ENCODE measurements around the gene TBXA2R.
A peak's percentile ranks its signal among the peaks of the same experiment; 100 is the strongest.

TBXA2R gene

GRCh38 chr19:3548606-3549005 lies 58.1 kb downstream of the TBXA2R start:
- Histone ChIP-seq H3K4me3 (replicated peaks; ENCODE audit: insufficient read depth, low read length) (0 out of 2 replicates have a peak overlapping the region, but pooled peaks have one; percentile 1), H3K27me3 (ENCODE audit: insufficient read depth, poor library complexity, severe bottlenecking) (no peaks in the 10 kb centered on the region), H3K27ac (replicated peaks) (peak overlapping the region; percentile 89)
- TF ChIP-seq GABPA (IDR thresholded peaks at IDR 0.05; ENCODE audit: low read depth) (0 out of 2 replicates have a peak, but pooled peaks have one; percentile 18), POLR2AphosphoS5 (IDR thresholded peaks at IDR 0.05; ENCODE audit: low read depth) (peak; percentile 82), SPI1 (IDR thresholded peaks at IDR 0.05; ENCODE audit: borderline replicate concordance, low read depth) (peak; percentile 90), CTCF (IDR thresholded peaks at IDR 0.05; ENCODE audit: insufficient read depth, low read length) (no peak), REST (IDR thresholded peaks at IDR 0.05; ENCODE audit: insufficient replicate concordance, low read depth) (peak; percentile 33)
- peak; percentile 85 to 97 for DNase-seq (ENCODE audit: low read depth in 1 of 2, low spot score in 1 of 2)

- no peak overlapping the region for H3K4me3 ChIP-seq (replicated peaks; ENCODE audit: insufficient read depth, low read length)
- H3K27me3 ChIP-seq (ENCODE audit: insufficient read depth, poor library complexity, severe bottlenecking), result no peaks in the 10 kb centered on the region
- no peak for TF ChIP-seq GABPA (IDR thresholded peaks at IDR 0.05; ENCODE audit: low read depth)
- no peak for TF ChIP-seq CTCF (IDR thresholded peaks at IDR 0.05; ENCODE audit: insufficient read depth, low read length)
- no peak for TF ChIP-seq POLR2AphosphoS5 (IDR thresholded peaks at IDR 0.05; ENCODE audit: low read depth)
- DNase-seq (ENCODE audit: low read depth in 1 of 2, low spot score in 1 of 2), result no peak
- H3K27ac ChIP-seq (replicated peaks), result peak overlapping the region; percentile 89
These were observed 58.9 kb downstream of the TBXA2R start for GRCh38 chr19:3547767-3548282.

DNA sequence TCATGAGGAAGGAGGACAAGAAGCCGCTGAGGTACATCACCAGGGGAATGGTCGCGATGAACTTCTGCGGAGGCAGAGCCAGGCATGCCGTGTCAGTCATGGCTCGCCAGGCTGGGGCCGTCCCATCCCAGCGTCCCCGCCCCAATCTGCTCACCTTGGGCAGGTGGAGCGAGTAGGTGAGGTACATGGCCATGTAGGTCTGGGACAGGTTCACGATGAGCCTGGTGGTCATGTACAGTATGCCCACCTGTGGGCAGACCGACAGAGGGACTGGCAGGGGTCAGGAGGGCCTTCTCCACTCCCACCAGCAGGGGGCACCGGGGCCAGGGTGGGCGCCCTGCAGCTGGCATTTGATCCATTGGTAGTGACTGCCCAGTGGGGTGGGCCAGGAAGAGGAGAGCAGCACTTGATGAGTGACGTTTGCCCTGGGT lies 59.4 kb downstream of the TBXA2R start:
- no peak overlapping the region for H3K4me3 ChIP-seq (replicated peaks; ENCODE audit: insufficient read depth, low read length)
- no peaks in the 10 kb centered on the region for H3K27me3 ChIP-seq (ENCODE audit: insufficient read depth, poor library complexity, severe bottlenecking)
- H3K27ac ChIP-seq (replicated peaks), result peak overlapping the region; percentile 89
- no peak for DNase-seq (ENCODE audit: low read depth in 1 of 2, low spot score in 1 of 2)
- TF ChIP-seq POLR2AphosphoS5 (IDR thresholded peaks at IDR 0.05; ENCODE audit: low read depth) (no peak), CTCF (IDR thresholded peaks at IDR 0.05; ENCODE audit: insufficient read depth, low read length) (peak; percentile 50)

- no peak overlapping the region for H3K4me3 ChIP-seq (replicated peaks; ENCODE audit: insufficient read depth, low read length)
- no peak overlapping the region for H3K27ac ChIP-seq (replicated peaks)
- TF ChIP-seq POLR2AphosphoS5 (IDR thresholded peaks at IDR 0.05; ENCODE audit: low read depth) (no peak), SPI1 (IDR thresholded peaks at IDR 0.05; ENCODE audit: borderline replicate concordance, low read depth) (no peak)
- no peak for DNase-seq (ENCODE audit: low read depth in 1 of 2, low spot score in 1 of 2)
- no peaks in the 10 kb centered on the region for H3K27me3 ChIP-seq (ENCODE audit: insufficient read depth, poor library complexity, severe bottlenecking)
These were observed 60.6 kb downstream of the TBXA2R start for GRCh38 chr19:3546119-3546518.

GRCh38 chr19:3545669-3546034 lies 61.0 kb downstream of the TBXA2R start:
- TF ChIP-seq CTCF (IDR thresholded peaks at IDR 0.05; ENCODE audit: insufficient read depth, low read length) (no peak), GABPA (IDR thresholded peaks at IDR 0.05; ENCODE audit: low read depth) (no peak), POLR2AphosphoS5 (IDR thresholded peaks at IDR 0.05; ENCODE audit: low read depth) (0 out of 2 replicates have a peak, but pooled peaks have one; percentile 4), SPI1 (IDR thresholded peaks at IDR 0.05; ENCODE audit: borderline replicate concordance, low read depth) (no peak), REST (IDR thresholded peaks at IDR 0.05; ENCODE audit: insufficient replicate concordance, low read depth) (peak; percentile 79)
- no peaks in the 10 kb centered on the region for H3K27me3 ChIP-seq (ENCODE audit: insufficient read depth, poor library complexity, severe bottlenecking)
- no peak overlapping the region for H3K27ac ChIP-seq (replicated peaks)
- no peak for DNase-seq (ENCODE audit: low read depth in 1 of 2, low spot score in 1 of 2)
- H3K4me3 ChIP-seq (replicated peaks; ENCODE audit: insufficient read depth, low read length), result no peak overlapping the region
